GM18858 (cell line): ENCODE data around the gene FAM222A.

Experiments
- ATAC-seq: cut with Tn5 transposase; IDR thresholded peaks from one replicate; pipeline ENCODE4 v1.9.1; 2021; ENCODE audit not compliant: unreplicated experiment

Gene FAM222A

GRCh38 chr12:109710747-109711595 lies 2.7 kb upstream of the FAM222A start:
- ATAC-seq, result no peak

GRCh38 chr12:109711596-109712461 lies 1.8 kb upstream of the FAM222A start:
- ATAC-seq, result no peak

- no peak for ATAC-seq
Observed at GRCh38 chr12:109714141-109714912, 702 bp downstream of the FAM222A start.

DNA sequence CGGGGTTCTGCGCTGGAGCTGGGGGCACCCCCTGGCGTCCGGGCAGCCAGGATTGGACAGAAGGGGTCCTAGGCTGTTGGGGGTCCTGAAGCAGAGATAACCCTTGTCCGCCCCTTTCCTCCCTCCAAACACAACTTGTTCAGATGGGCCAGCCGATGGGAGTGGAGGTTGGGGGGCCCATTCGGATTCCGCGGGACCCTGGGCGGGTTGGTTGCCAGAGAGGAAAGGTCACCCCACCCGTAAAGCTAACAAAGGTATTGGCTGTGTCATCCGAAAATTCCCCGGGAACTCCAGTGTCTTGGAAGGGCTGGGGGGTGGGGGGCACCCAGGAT lies 1.3 kb downstream of the FAM222A start:
- ATAC-seq, result no peak

DNA sequence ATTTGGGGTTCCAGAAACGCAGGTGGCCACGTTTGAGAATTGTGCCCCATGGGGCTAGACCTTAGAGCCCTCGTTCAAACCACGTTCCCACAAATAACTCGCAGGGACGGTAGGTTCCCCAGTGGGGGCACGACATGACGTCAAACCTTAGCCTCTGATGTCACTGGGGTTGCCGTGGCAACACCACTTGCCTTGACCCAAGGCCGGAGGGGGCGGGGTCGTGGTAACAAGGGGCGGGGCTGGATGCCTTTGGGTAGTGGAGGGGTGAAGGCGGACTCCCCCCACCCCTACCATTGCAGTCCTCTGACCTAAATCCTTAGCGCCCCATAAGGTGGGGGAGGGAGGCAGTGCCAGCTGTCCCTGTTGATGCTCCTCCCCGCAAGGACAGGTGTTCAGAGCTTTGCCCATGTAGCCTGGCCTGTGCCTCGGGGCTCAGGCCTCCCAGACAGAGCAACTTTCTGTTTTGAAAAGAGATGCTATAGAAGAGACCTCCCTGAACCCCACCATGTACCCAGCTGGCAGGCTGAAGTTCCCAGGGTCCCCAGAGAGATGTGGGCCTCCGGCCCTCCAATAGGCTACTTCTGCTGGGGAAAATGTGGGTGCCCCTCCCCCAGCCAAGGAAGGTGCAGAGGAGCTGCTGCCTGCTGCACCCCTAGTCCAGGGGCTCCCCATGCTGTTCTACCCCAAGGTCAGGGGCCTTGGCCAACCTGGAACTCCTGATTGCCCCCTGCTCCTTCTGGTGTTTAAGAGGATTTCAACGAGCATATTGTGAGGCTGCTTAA lies 1.9 kb downstream of the FAM222A start:
- ATAC-seq, result no peak

- ATAC-seq, result no peak
Observed at GRCh38 chr12:109716092-109716479, 2.5 kb downstream of the FAM222A start.

- no peak for ATAC-seq
Observed at GRCh38 chr12:109716512-109717389, 3.1 kb downstream of the FAM222A start.

DNA sequence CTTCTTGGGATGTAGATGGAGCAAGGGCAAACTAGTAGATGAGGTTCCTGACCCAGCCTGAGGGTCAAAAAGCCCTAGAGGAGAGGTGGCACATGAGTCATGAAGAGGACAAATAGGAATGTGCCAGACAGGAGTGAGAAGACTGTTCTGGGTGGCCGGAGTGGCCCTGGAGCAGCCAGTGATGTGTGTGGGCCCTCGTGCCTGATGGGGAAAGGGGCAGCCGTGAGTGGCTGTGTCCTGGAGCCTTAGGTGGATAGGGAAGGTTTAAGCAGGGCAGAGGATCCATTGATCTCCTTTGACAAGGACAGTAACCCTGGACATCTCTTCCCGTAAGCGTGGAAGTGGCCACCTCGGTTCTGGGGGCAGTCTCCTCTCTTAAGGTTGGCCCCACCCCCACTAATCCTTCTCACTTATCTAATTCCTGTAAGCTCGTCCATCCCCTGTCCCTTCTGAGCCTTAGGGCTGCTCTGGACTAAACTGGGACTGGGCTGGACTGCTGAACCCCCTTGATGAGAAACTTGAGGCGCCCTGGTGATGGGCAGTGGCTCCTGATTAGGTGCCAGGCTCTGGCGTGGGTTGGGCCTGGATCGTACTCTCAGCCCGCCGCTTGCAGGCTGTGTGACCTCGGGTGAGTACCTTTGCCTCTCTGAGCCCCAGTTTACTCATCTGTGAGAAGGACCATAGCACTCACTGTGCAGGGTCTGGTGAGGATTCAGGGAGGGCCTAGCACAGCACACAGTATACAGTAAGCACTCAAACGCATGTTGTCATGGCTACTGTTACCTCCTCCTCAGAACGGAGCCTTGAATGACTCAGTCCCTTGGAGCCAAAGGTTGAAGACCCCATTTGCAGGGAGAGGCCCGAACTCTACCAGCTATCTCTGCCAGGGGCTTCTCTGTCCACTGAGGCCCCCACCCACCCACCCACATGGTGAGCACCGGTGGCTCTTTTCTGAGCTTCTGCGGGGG lies 4.0 kb downstream of the FAM222A start:
- ATAC-seq, result no peak

DNA sequence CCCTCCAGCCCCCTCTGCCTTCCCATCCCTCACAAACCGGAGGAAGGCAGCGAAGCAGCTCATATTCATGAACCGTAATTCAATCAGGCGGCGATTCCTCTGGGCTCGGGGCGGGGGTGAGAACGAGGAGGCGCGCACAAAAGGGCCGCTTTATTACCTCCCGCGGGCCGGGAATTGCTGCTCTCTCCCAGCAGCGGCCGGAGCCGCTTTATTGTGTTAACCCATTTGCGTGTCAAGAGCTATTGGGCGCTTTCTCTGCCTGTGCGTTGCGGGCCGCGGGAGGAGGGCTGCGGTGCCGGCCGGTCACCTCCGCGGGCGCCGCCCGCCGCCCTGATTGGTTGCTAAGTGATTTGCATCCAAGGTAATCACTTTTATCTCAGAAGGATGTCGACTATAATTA lies 4.8 kb downstream of the FAM222A start:
- ATAC-seq, result no peak

- ATAC-seq, result no peak
Observed at GRCh38 chr12:109719123-109720022, 5.7 kb downstream of the FAM222A start.

GRCh38 chr12:109720152-109720856 lies 6.7 kb downstream of the FAM222A start:
- no peak for ATAC-seq

GRCh38 chr12:109720857-109721189 lies 7.2 kb downstream of the FAM222A start:
- ATAC-seq, result no peak

- no peak for ATAC-seq
Observed at GRCh38 chr12:109721276-109721675, 7.7 kb downstream of the FAM222A start.

- ATAC-seq, result no peak
Observed at GRCh38 chr12:109722022-109722720, 8.5 kb downstream of the FAM222A start.

DNA sequence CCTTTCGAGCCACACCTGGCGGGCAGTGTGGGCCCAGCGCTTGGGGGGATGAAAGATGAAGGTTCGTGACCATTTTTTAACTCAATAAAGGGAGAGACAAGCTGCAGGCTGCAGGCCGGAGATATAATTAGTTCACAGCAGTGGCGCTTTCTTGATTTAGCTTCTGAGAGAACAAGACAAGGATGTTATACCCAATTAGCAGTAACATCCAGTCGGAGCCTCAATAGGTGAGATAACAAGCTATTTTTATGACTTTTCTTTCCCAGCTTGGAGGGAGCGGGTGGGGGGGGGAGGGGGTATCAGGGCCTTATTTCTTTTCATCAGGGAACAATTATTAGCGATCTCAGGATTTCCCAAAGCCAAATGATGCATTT lies 9.1 kb downstream of the FAM222A start:
- no peak for ATAC-seq

DNA sequence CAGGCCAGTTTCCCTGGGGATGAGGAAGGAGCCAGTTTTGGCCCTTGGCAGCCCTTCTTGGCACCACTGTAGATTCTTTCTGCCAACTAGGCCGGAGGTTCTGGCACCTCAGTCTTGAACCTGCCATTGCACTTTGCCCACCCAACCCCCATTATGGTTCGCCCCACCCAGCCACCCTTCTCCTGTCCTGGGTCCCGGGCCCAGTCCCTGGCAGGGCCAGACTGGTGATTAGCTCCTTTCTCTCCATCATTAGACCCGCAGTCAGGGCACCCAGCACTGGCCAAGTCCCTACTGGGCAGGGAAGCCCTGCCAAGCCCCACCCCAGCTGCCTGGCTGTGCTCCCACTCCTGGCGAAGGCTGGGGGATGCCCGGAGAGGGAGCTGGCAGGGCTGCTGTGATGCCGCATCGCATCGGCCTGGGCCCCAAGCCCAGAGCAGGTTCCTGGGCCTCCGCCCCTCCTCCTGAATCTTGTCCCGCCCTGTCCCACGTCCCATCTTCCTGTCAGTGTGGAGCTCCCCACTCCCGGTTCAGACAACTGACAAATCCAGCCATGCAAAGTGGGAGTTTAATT lies 9.8 kb downstream of the FAM222A start:
- ATAC-seq, result no peak
